Measurements from ENCODE around the gene SLC17A3. TPM values are rescaled to one million over a fixed set of nuclear protein-coding genes. Genes with fewer than 3 reads are reported as not detected.

Gene SLC17A3
- total and polyA plus RNA-seq, 2 experiments from 2014 or later: not detected

GRCh38 chr6:25882051-25882496 is 8.0 kb upstream of the SLC17A3 start (continued):
- peak; percentile 52 to 66 for TF ChIP-seq CTCF (conservative IDR thresholded peaks at IDR 0.05; ENCODE audit: low read depth in 2 of 2)
- TF ChIP-seq CREB1 (CRISPR knock-in tag; IDR thresholded peaks at IDR 0.05; ENCODE audit: low read depth): peak; percentile 45; the same call in 1 of the 2 replicates
- TF ChIP-seq STAT1 (IDR thresholded peaks at IDR 0.05; ENCODE audit: unreplicated experiment): no peak
- TF ChIP-seq JUNB (IDR thresholded peaks at IDR 0.05; ENCODE audit: unreplicated experiment): no peak
- no peak for TF ChIP-seq POLR2AphosphoS5 (IDR thresholded peaks at IDR 0.05; ENCODE audit: low read depth)
- TF ChIP-seq REST (IDR thresholded peaks at IDR 0.05; ENCODE audit: unreplicated experiment): no peak
- TF ChIP-seq ZNF114 (CRISPR knock-in tag; IDR thresholded peaks at IDR 0.05): peak; percentile 90; the same call in 1 of the 2 replicates

GRCh38 chr6:25880601-25881000 is 6.6 kb upstream of the SLC17A3 start:
- peaks cover 2% of the 10 kb centered on the region; the same call in 1 of the 3 replicates for H3K4me1 Mint-ChIP-seq
- H3K9me3 Mint-ChIP-seq: no peaks in the 10 kb centered on the region; the same call in 2 of the 3 replicates
- Histone ChIP-seq H3F3A (replicated peaks; ENCODE audit: low read depth) (no peaks in the 10 kb centered on the region), H3K4me3 (no peak overlapping the region), H3K27me3 (ENCODE audit: insufficient read depth) (no peaks in the 10 kb centered on the region), H3K79me2 (replicated peaks; ENCODE audit: insufficient read depth) (no peaks in the 10 kb centered on the region), H3K4me2 (no peak overlapping the region), H3K9me2 (ENCODE audit: insufficient read depth) (peaks cover 7% of the 10 kb centered on the region), H3K27ac (ENCODE audit: low read depth) (no peak overlapping the region), H4K20me1 (replicated peaks; ENCODE audit: insufficient read depth) (no peaks in the 10 kb centered on the region), H3K4me1 (ENCODE audit: insufficient read depth) (no peaks in the 10 kb centered on the region), H3K36me3 (ENCODE audit: insufficient read depth) (no peaks in the 10 kb centered on the region), H2AFZ (no peak overlapping the region)
- DNase-seq (ENCODE audit: low spot score) (no peak), ATAC-seq (no peak)
- no peak for TF ChIP-seq CREB1 (CRISPR knock-in tag; IDR thresholded peaks at IDR 0.05; ENCODE audit: low read depth)
- no peak overlapping the region for H3K4me3 Mint-ChIP-seq
- H3K27ac Mint-ChIP-seq: no peak overlapping the region
- H3K27me3 Mint-ChIP-seq (ENCODE audit: insufficient read depth, low read depth, poor library complexity): no peaks in the 10 kb centered on the region
- H3K36me3 Mint-ChIP-seq (ENCODE audit: low read depth): no peaks in the 10 kb centered on the region

- Histone ChIP-seq H3K9me2 (ENCODE audit: insufficient read depth) (no peaks in the 10 kb centered on the region), H4K20me1 (replicated peaks; ENCODE audit: insufficient read depth) (no peaks in the 10 kb centered on the region), H3K4me1 (ENCODE audit: insufficient read depth) (no peaks in the 10 kb centered on the region), H3K4me3 (no peak overlapping the region), H3F3A (replicated peaks; ENCODE audit: low read depth) (no peaks in the 10 kb centered on the region), H3K36me3 (ENCODE audit: insufficient read depth) (no peaks in the 10 kb centered on the region), H3K27me3 (ENCODE audit: insufficient read depth) (no peaks in the 10 kb centered on the region), H3K27ac (ENCODE audit: low read depth) (no peak overlapping the region), H2AFZ (no peak overlapping the region), H3K79me2 (replicated peaks; ENCODE audit: insufficient read depth) (no peaks in the 10 kb centered on the region), H3K4me2 (no peak overlapping the region)
- Mint-ChIP-seq H3K4me1 (peaks cover 2% of the 10 kb centered on the region; the same call in 1 of the 3 replicates), H3K4me3 (no peak overlapping the region), H3K9me3 (no peaks in the 10 kb centered on the region; the same call in 2 of the 3 replicates), H3K27me3 (ENCODE audit: insufficient read depth, low read depth, poor library complexity) (no peaks in the 10 kb centered on the region), H3K36me3 (ENCODE audit: low read depth) (no peaks in the 10 kb centered on the region), H3K27ac (no peak overlapping the region)
- no peak for ATAC-seq
- no peak for DNase-seq (ENCODE audit: low spot score)
- no peak for TF ChIP-seq EZH2phosphoT487 (IDR thresholded peaks at IDR 0.05; ENCODE audit: unreplicated experiment)
- TF ChIP-seq JUNB (IDR thresholded peaks at IDR 0.05; ENCODE audit: unreplicated experiment): no peak
- no peak for TF ChIP-seq POLR2AphosphoS5 (IDR thresholded peaks at IDR 0.05; ENCODE audit: low read depth)
Measured at GRCh38 chr6:25878721-25879322, 4.8 kb upstream of the SLC17A3 start.
